Activated naive CD4-positive, alpha-beta T cell treated with anti-CD3 and anti-CD28 coated beads for 36 hours (primary cell): ENCODE measurements around the gene BTG4. TPM values are rescaled to one million over a fixed set of nuclear protein-coding genes. Genes with fewer than 3 reads are reported as not detected.

Source experiments
- CTCF ChIA-PET: fragments of 350-600 bp; sonication (Branson Sonifier 250); formaldehyde crosslinking; loops from one replicate; lab custom pipeline; 2021; ENCODE audit warnings: antibody characterized with exemption; lab: Charles Lee
- DNase-seq: peaks from one replicate; pipeline ENCODE4 v3.0.0-alpha.2; 2020
- H3K27ac Mint-ChIP-seq: one replicate; pipeline ENCODE4 v1.8.0; 2021; ENCODE audit warnings: mild to moderate bottlenecking, mixed read lengths
- H3K27me3 Mint-ChIP-seq: one replicate; pipeline ENCODE4 v1.8.0; 2021; ENCODE audit warnings: low read depth, mixed read lengths
- H3K36me3 Mint-ChIP-seq: one replicate; pipeline ENCODE4 v1.8.0; 2021; ENCODE audit warnings: low read depth, mixed read lengths
- H3K4me1 Mint-ChIP-seq: one replicate; pipeline ENCODE4 v1.8.0; 2021; ENCODE audit warnings: low read depth, mixed read lengths
- H3K4me3 Mint-ChIP-seq: one replicate; pipeline ENCODE4 v1.8.0; 2021; ENCODE audit warnings: mild to moderate bottlenecking, moderate library complexity, mixed read lengths
- H3K9me3 Mint-ChIP-seq: one replicate; pipeline ENCODE4 v1.8.0; 2021; ENCODE audit warnings: mixed read lengths
- intact Hi-C: fragments of 100-400 bp; cut with micrococcal nuclease; formaldehyde crosslinking; loops from one replicate; pipeline ENCODE4 v1.15.1; 2023
- total RNA-seq, 2 experiments: library from RNA; stranded (reverse); gene quantifications; one replicate each; pipeline ENCODE4 v1.2.3, GENCODE V29; 2021

BTG4 gene
- total RNA-seq, 2 experiments from 2014 or later, result not detected

- Mint-ChIP-seq H3K4me1 (peaks cover 2% of the 10 kb centered on the region), H3K4me3 (no peak overlapping the region), H3K27me3 (peaks cover 20% of the 10 kb centered on the region), H3K9me3 (no peaks in the 10 kb centered on the region), H3K36me3 (no peaks in the 10 kb centered on the region), H3K27ac (no peak overlapping the region)
- no peak for DNase-seq
- intact Hi-C loops, result no loop called here
- CTCF ChIA-PET, result no interaction called here
Measured at GRCh38 chr11:111549196-111549868, 37.1 kb upstream of the BTG4 start.

- H3K36me3 Mint-ChIP-seq, result no peaks in the 10 kb centered on the region
- H3K27me3 Mint-ChIP-seq, result peaks cover 24% of the 10 kb centered on the region
- H3K9me3 Mint-ChIP-seq, result no peaks in the 10 kb centered on the region
- intact Hi-C loops, result no loop called here
- no peak for DNase-seq
- CTCF ChIA-PET, result no interaction called here
- H3K27ac Mint-ChIP-seq, result no peak overlapping the region
- no peak overlapping the region for H3K4me3 Mint-ChIP-seq
- H3K4me1 Mint-ChIP-seq, result no peaks in the 10 kb centered on the region
Measured at GRCh38 chr11:111548525-111548924, 36.3 kb upstream of the BTG4 start.

GRCh38 chr11:111542606-111543275 lies 30.6 kb upstream of the BTG4 start:
- Mint-ChIP-seq H3K27ac (no peak overlapping the region), H3K4me3 (no peak overlapping the region), H3K4me1 (peaks cover 22% of the 10 kb centered on the region), H3K27me3 (peaks cover 40% of the 10 kb centered on the region), H3K36me3 (no peaks in the 10 kb centered on the region), H3K9me3 (no peaks in the 10 kb centered on the region)
- CTCF ChIA-PET, result interaction anchor here (1.4 kb wide), 1 partner anchor 8 kb away, joined by 5 read pairs; no protein-coding TSS in a partner anchor
- intact Hi-C loops, result no loop called here
- DNase-seq, result no peak

GRCh38 chr11:111541254-111542061 lies 29.3 kb upstream of the BTG4 start:
- Mint-ChIP-seq H3K36me3 (no peaks in the 10 kb centered on the region), H3K27ac (no peak overlapping the region), H3K4me3 (peak overlapping the region; percentile 67), H3K4me1 (peaks cover 22% of the 10 kb centered on the region), H3K9me3 (no peaks in the 10 kb centered on the region), H3K27me3 (peaks cover 42% of the 10 kb centered on the region)
- intact Hi-C loops, result loop anchor here (2.0 kb wide), 2 partner anchors 15 to 27 kb away; partner anchors contain the start of gene HOATZ
- no peak for DNase-seq
- CTCF ChIA-PET, result interaction anchor here (1.4 kb wide), 1 partner anchor 9 kb away, joined by 5 read pairs; no protein-coding TSS in a partner anchor

GRCh38 chr11:111540937-111541253 lies 28.7 kb upstream of the BTG4 start:
- peak overlapping the region; percentile 67 for H3K4me3 Mint-ChIP-seq
- no peak for DNase-seq
- CTCF ChIA-PET, result interaction anchor here (1.2 kb wide), 1 partner anchor 86 kb away, joined by 3 read pairs; no protein-coding TSS in a partner anchor
- no peaks in the 10 kb centered on the region for H3K9me3 Mint-ChIP-seq
- H3K27me3 Mint-ChIP-seq, result peaks cover 43% of the 10 kb centered on the region
- H3K4me1 Mint-ChIP-seq, result peaks cover 22% of the 10 kb centered on the region
- no peaks in the 10 kb centered on the region for H3K36me3 Mint-ChIP-seq
- H3K27ac Mint-ChIP-seq, result no peak overlapping the region
- intact Hi-C loops, result loop anchor here (2.0 kb wide), 2 partner anchors 14 to 26 kb away; partner anchors contain the start of gene HOATZ

- H3K9me3 Mint-ChIP-seq, result no peaks in the 10 kb centered on the region
- peaks cover 22% of the 10 kb centered on the region for H3K4me1 Mint-ChIP-seq
- peak; percentile 35 for DNase-seq
- peak within 1 kb of the TSS; percentile 67 for H3K4me3 Mint-ChIP-seq
- peak within 1 kb of the TSS; percentile 61 for H3K27ac Mint-ChIP-seq
- intact Hi-C loops, result loop anchor here (2.0 kb wide), 2 partner anchors 14 to 26 kb away; partner anchors contain the start of gene HOATZ
- CTCF ChIA-PET, result interaction anchor here (1.2 kb wide), 1 partner anchor 85 kb away, joined by 3 read pairs; no protein-coding TSS in a partner anchor
- H3K36me3 Mint-ChIP-seq, result no peaks in the 10 kb centered on the region
- H3K27me3 Mint-ChIP-seq, result peaks cover 45% of the 10 kb centered on the region
Measured at GRCh38 chr11:111540114-111540936, 28.1 kb upstream of the BTG4 start, which contains the start of gene LAYN. Gene LAYN (plus strand): TSS chr11:111540720. CDS start chr11:111540844, 124 bp downstream.

GRCh38 chr11:111539426-111540113 lies 27.4 kb upstream of the BTG4 start:
- intact Hi-C loops, result loop anchor here (1.0 to 2.0 kb wide), 3 partner anchors 8 to 25 kb away; partner anchors contain the start of gene HOATZ
- peak; percentile 36 for DNase-seq
- H3K9me3 Mint-ChIP-seq, result no peaks in the 10 kb centered on the region
- no peaks in the 10 kb centered on the region for H3K36me3 Mint-ChIP-seq
- H3K4me1 Mint-ChIP-seq, result peaks cover 22% of the 10 kb centered on the region
- peaks cover 50% of the 10 kb centered on the region for H3K27me3 Mint-ChIP-seq
- H3K4me3 Mint-ChIP-seq, result peak overlapping the region; percentile 49
- CTCF ChIA-PET, result interaction anchor here (1.2 to 1.3 kb wide), 2 partner anchors 9 to 85 kb away, joined by 3 to 4 read pairs; no protein-coding TSS in a partner anchor
- H3K27ac Mint-ChIP-seq, result peak overlapping the region; percentile 61

GRCh38 chr11:111538407-111539114 lies 26.4 kb upstream of the BTG4 start:
- CTCF ChIA-PET, result interaction anchor here (1.3 kb wide), 1 partner anchor 8 kb away, joined by 4 read pairs; no protein-coding TSS in a partner anchor
- peaks cover 22% of the 10 kb centered on the region for H3K4me1 Mint-ChIP-seq
- H3K4me3 Mint-ChIP-seq, result no peak overlapping the region
- H3K9me3 Mint-ChIP-seq, result no peaks in the 10 kb centered on the region
- DNase-seq, result no peak
- intact Hi-C loops, result loop anchor here (1.0 kb wide), 1 partner anchor 7 kb away; no protein-coding TSS in a partner anchor
- no peaks in the 10 kb centered on the region for H3K36me3 Mint-ChIP-seq
- peak overlapping the region; percentile 25 for H3K27ac Mint-ChIP-seq
- peaks cover 46% of the 10 kb centered on the region for H3K27me3 Mint-ChIP-seq

- Mint-ChIP-seq H3K4me3 (no peak overlapping the region), H3K27me3 (peaks cover 39% of the 10 kb centered on the region), H3K9me3 (no peaks in the 10 kb centered on the region), H3K36me3 (no peaks in the 10 kb centered on the region), H3K4me1 (peaks cover 22% of the 10 kb centered on the region), H3K27ac (no peak overlapping the region)
- CTCF ChIA-PET, result no interaction called here
- intact Hi-C loops, result no loop called here
- no peak for DNase-seq
Measured at GRCh38 chr11:111537336-111537860, 25.2 kb upstream of the BTG4 start.

GRCh38 chr11:111535281-111535680 lies 23.1 kb upstream of the BTG4 start:
- CTCF ChIA-PET, result interaction anchor here (0.6 to 1.2 kb wide), 5 partner anchors 11 to 232 kb away, joined by 3 to 4 read pairs (median 3); no protein-coding TSS in a partner anchor
- Mint-ChIP-seq H3K9me3 (no peaks in the 10 kb centered on the region), H3K36me3 (no peaks in the 10 kb centered on the region), H3K27me3 (peaks cover 27% of the 10 kb centered on the region), H3K27ac (no peak overlapping the region), H3K4me1 (peaks cover 26% of the 10 kb centered on the region), H3K4me3 (no peak overlapping the region)
- DNase-seq, result no peak
- intact Hi-C loops, result no loop called here
